Left ventricle myocardium inferior (tissue), 1 donor: ENCODE results near the gene NAT8. TPM values are rescaled to one million over a fixed set of nuclear protein-coding genes. Genes with fewer than 3 reads are reported as not detected.
"Not testable (repeated sequence)": the region's sequence is repeated elsewhere in the genome, so short reads cannot be mapped to it uniquely, and the experiment has no call there.

Experiments
- DNase-seq: peaks from one replicate; pipeline ENCODE4 v3.0.0-alpha.2; 2020
- H3K27ac ChIP-seq: fragments of 200-600 bp; replicated peaks from 2 replicates; pipeline ENCODE4 v1.8.0; 2021
- H3K27me3 ChIP-seq: fragments of 200-600 bp; 2 replicates; pipeline ENCODE4 v1.8.0; 2021; ENCODE audit warnings: low read depth
- H3K36me3 ChIP-seq: fragments of 200-600 bp; 2 replicates; pipeline ENCODE4 v1.8.0; 2021
- H3K4me1 ChIP-seq: fragments of 200-600 bp; 2 replicates; pipeline ENCODE4 v1.8.0; 2021
- H3K4me3 ChIP-seq: fragments of 200-600 bp; 2 replicates; pipeline ENCODE4 v1.8.0; 2021; ENCODE audit warnings: mild to moderate bottlenecking, moderate library complexity
- H3K9me3 ChIP-seq: fragments of 200-600 bp; replicated peaks from 2 replicates; pipeline ENCODE4 v1.8.0; 2021
- CTCF ChIP-seq: fragments of 200-600 bp; IDR thresholded peaks from 2 replicates; pipeline ENCODE4 v1.8.0; 2021; ENCODE audit warnings: antibody characterized with exemption, mild to moderate bottlenecking, borderline replicate concordance
- intact Hi-C: fragments of 100-400 bp; cut with micrococcal nuclease; formaldehyde crosslinking; loops from one replicate; pipeline ENCODE4 v1.11.0; 2022
- total RNA-seq: library from RNA; stranded (reverse); fragmentation: NEBNext Ultra II Directional; extraction: Animal tissue kit (Norgen Biotek cat#: 25700); gene quantifications from one replicate; pipeline ENCODE4 v1.2.1, GENCODE V29; 2021
- donor health status: DM: no; HTN: yes; CAD: no; lungs with severe emphysema.

Gene NAT8
- total RNA-seq, 1 donor from 2014 or later = not detected

DNA sequence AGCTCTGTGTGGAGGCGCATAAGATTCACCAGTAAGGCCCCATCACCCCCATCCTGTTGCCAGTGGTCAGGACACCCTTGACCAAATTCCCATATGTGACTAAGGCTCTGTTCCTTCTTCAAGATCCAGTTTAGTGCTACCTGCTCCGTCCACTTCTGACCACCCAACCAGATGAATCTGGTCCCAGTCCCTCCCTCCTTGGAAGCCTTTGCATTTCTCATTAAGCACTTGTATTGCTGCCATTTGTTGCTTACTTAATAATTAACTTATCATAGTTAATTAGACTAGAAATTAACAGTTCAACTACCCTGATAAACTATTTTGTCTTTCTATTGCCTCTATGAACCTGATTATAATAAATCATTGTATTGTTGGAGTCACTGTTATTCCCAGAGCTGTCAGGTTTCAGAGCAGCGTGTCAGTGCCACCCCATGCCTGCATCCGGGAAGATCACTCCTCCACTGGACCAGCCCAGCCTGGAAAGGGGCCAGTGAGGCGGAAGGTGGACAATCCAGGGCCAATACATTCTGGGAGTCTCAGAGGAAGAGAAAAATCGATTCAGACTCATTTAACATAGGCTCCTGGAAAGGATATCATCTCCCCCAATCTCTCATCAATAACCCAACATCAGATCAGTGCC lies 9.5 kb upstream of the NAT8 start:
- intact Hi-C loops = no loop called here
- no peak overlapping the region for H3K27ac ChIP-seq
- no peak for TF ChIP-seq CTCF
- no peak overlapping the region for H3K4me3 ChIP-seq
- no peak for DNase-seq
- no peaks in the 10 kb centered on the region for H3K4me1 ChIP-seq
- no peaks in the 10 kb centered on the region for H3K36me3 ChIP-seq
- H3K27me3 ChIP-seq = no peaks in the 10 kb centered on the region
- H3K9me3 ChIP-seq = no peaks in the 10 kb centered on the region

GRCh38 chr2:73647690-73648089 lies 5.5 kb upstream of the NAT8 start:
- H3K9me3 ChIP-seq, DNase-seq, H3K36me3 ChIP-seq, H3K4me3 ChIP-seq, H3K27ac ChIP-seq, H3K27me3 ChIP-seq, intact Hi-C loops, H3K4me1 ChIP-seq: not testable (repeated sequence)

- Histone ChIP-seq H3K36me3 (no peaks in the 10 kb centered on the region), H3K27ac (no peak overlapping the region), H3K9me3 (no peaks in the 10 kb centered on the region), H3K4me3 (no peak overlapping the region), H3K4me1 (no peaks in the 10 kb centered on the region), H3K27me3 (peaks cover 9% of the 10 kb centered on the region)
- intact Hi-C loops = no loop called here
- DNase-seq = no peak
- TF ChIP-seq CTCF = no peak
Measured at GRCh38 chr2:73641767-73642062, 507 bp downstream of the NAT8 start.

- no peak overlapping the region for H3K27ac ChIP-seq
- no peak for TF ChIP-seq CTCF
- H3K36me3 ChIP-seq = no peaks in the 10 kb centered on the region
- no peaks in the 10 kb centered on the region for H3K4me1 ChIP-seq
- intact Hi-C loops = no loop called here
- DNase-seq = no peak
- H3K9me3 ChIP-seq = no peaks in the 10 kb centered on the region
- peaks cover 9% of the 10 kb centered on the region for H3K27me3 ChIP-seq
- H3K4me3 ChIP-seq = no peak overlapping the region
Measured at GRCh38 chr2:73640946-73641766, 1.1 kb downstream of the NAT8 start.

DNA sequence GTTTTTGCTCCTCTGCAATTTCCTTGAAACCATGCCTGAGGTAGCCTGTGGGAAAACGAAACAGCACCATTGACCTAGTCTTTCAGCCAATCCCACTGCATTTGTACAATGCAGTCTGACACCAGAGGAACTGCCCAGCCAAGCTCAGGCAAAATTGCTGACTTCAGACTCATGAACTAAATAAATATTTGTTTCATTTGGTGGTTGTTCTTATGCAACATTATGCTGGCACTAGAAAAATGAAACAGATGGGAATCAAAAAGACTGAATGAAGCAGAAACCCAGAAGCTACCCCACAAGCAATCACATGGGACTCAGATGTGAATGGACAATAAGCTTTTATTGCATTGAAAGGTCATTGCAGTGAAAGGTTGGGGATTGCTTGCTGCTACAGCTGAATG lies 1.7 kb downstream of the NAT8 start:
- Histone ChIP-seq H3K9me3 (no peaks in the 10 kb centered on the region), H3K4me1 (no peaks in the 10 kb centered on the region), H3K36me3 (no peaks in the 10 kb centered on the region), H3K27me3 (peaks cover 9% of the 10 kb centered on the region), H3K4me3 (no peak overlapping the region), H3K27ac (no peak overlapping the region)
- no peak for DNase-seq
- TF ChIP-seq CTCF = no peak
- intact Hi-C loops = no loop called here

DNA sequence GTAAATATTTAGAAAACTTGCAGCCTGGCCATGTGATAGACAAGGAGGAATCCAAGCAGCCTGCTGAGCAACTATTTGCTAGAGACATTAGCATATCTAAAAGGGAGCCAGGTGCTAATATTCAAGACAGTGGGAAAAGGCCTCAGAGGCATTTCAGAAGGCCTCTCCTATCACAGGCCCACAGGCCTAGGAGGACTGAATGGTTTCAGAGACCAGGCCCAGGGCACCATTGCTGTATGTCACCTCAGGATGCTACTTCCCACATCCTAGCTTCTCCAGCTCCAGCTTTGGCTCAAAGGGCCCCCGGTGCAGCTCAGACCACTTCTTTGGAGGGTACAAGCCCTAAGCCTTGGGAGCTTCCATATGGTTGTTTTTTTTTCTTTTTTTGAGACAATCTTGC lies 3.8 kb downstream of the NAT8 start:
- no peak overlapping the region for H3K27ac ChIP-seq
- H3K36me3 ChIP-seq = no peaks in the 10 kb centered on the region
- H3K4me3 ChIP-seq = no peak overlapping the region
- H3K4me1 ChIP-seq = no peaks in the 10 kb centered on the region
- intact Hi-C loops = no loop called here
- no peak for DNase-seq
- no peak for TF ChIP-seq CTCF
- peaks cover 9% of the 10 kb centered on the region for H3K27me3 ChIP-seq
- H3K9me3 ChIP-seq = no peaks in the 10 kb centered on the region

GRCh38 chr2:73636977-73637376 lies 5.2 kb downstream of the NAT8 start:
- intact Hi-C loops, H3K27ac ChIP-seq: not testable (repeated sequence)

More at GRCh38 chr2:73636977-73637376, 5.2 kb downstream of the NAT8 start:
- H3K9me3 ChIP-seq, H3K4me3 ChIP-seq, H3K4me1 ChIP-seq, H3K36me3 ChIP-seq, H3K27me3 ChIP-seq, DNase-seq: not testable (repeated sequence)
